HEK293 (cell line): ENCODE data around the gene PPP4C.

Experiments used
- ATF2 ChIP-seq: fragments of 450-650 bp; formaldehyde crosslinking; IDR thresholded peaks from 2 replicates; pipeline ENCODE4 v1.5.1; 2016; ENCODE audit warnings: missing biosample characterization, missing genetic modification characterization, low read depth
- CTCF ChIP-seq: fragments of 450-650 bp; formaldehyde crosslinking; IDR thresholded peaks from 2 replicates; pipeline ENCODE4 v1.5.1; 2016; ENCODE audit warnings: missing biosample characterization, missing genetic modification characterization
- ELK4 ChIP-seq: IDR thresholded peaks from 2 replicates; pipeline ENCODE4 v1.6.1; 2011; ENCODE audit warnings: mild to moderate bottlenecking, low read depth, low read length, borderline replicate concordance
- MEIS1 ChIP-seq: sonication (generic); formaldehyde crosslinking; IDR thresholded peaks from 2 replicates; pipeline ENCODE4 v1.8.1; 2022; ENCODE audit warnings: missing genetic modification reagents, mild to moderate bottlenecking, borderline replicate concordance
- OVOL3 ChIP-seq: fragments of 450-650 bp; formaldehyde crosslinking; IDR thresholded peaks from 2 replicates; pipeline ENCODE4 v1.5.1; 2016; ENCODE audit warnings: missing biosample characterization, missing genetic modification characterization
- SETDB1 ChIP-seq: IDR thresholded peaks from one replicate; pipeline ENCODE4 v1.6.1; 2017; ENCODE audit warnings: mild to moderate bottlenecking, low read length, moderate library complexity, mixed read lengths; ENCODE audit not compliant: insufficient read length
- SP7 ChIP-seq: fragments of 450-650 bp; formaldehyde crosslinking; IDR thresholded peaks from 2 replicates; pipeline ENCODE4 v1.5.1; 2016; ENCODE audit warnings: missing biosample characterization, missing genetic modification characterization
- ZBTB1 ChIP-seq: fragments of 450-650 bp; formaldehyde crosslinking; IDR thresholded peaks from 2 replicates; pipeline ENCODE4 v1.5.1; 2016; ENCODE audit warnings: missing biosample characterization, missing genetic modification characterization
- ZBTB44 ChIP-seq: fragments of 450-650 bp; IDR thresholded peaks from 2 replicates; pipeline ENCODE4 v1.5.1; 2018; ENCODE audit warnings: missing biosample characterization, mild to moderate bottlenecking, missing genetic modification characterization
- ZNF350 ChIP-seq: fragments of 450-650 bp; formaldehyde crosslinking; IDR thresholded peaks from 2 replicates; pipeline ENCODE4 v1.5.0; 2017; ENCODE audit warnings: missing biosample characterization, mild to moderate bottlenecking, missing genetic modification characterization
- ZNF394 ChIP-seq: fragments of 450-650 bp; formaldehyde crosslinking; IDR thresholded peaks from 2 replicates; pipeline ENCODE4 v1.5.1; 2016; ENCODE audit warnings: missing biosample characterization, missing genetic modification characterization, mild to moderate bottlenecking, moderate library complexity, borderline replicate concordance
- ZNF510 ChIP-seq: fragments of 450-650 bp; formaldehyde crosslinking; IDR thresholded peaks from 2 replicates; pipeline ENCODE4 v1.5.1; 2018; ENCODE audit warnings: mild to moderate bottlenecking, missing genetic modification characterization, missing biosample characterization; ENCODE audit not compliant: insufficient replicate concordance
- ZNF639 ChIP-seq: fragments of 450-650 bp; formaldehyde crosslinking; IDR thresholded peaks from 2 replicates; pipeline ENCODE4 v1.5.1; 2016; ENCODE audit warnings: missing biosample characterization, missing genetic modification characterization

- TF ChIP-seq ZNF510 (tag by site-specific recombination) (no peak), MEIS1 (CRISPR knock-in tag) (no peak), ZNF394 (tag by site-specific recombination) (no peak), ZBTB1 (no peak), ZNF639 (tag by site-specific recombination) (no peak), CTCF (tag by site-specific recombination) (no peak), OVOL3 (tag by site-specific recombination) (no peak), ZNF350 (tag by site-specific recombination) (no peak), SETDB1 (no peak), ZBTB44 (tag by site-specific recombination) (no peak), ELK4 (no peak), ATF2 (tag by site-specific recombination) (no peak), SP7 (no peak)
Observed at GRCh38 chr16:30046178-30046577, 29.6 kb upstream of the PPP4C start.
